Muscle layer of colon (tissue), 2 donors: ENCODE results near the gene RWDD1.
A peak's percentile ranks its signal among the peaks of the same experiment; 100 is the strongest.

Experiments used
- H3K27ac ChIP-seq: one replicate; pipeline ENCODE4 v1.7.0; 2013; ENCODE audit warnings: low read depth, mild to moderate bottlenecking, low read length, moderate library complexity
- H3K27me3 ChIP-seq, 2 donors: one replicate each; pipeline ENCODE4 v1.7.0; 2013; ENCODE audit warnings: low read length in 2 of 2, mild to moderate bottlenecking in 2 of 2; ENCODE audit not compliant: insufficient read depth in 2 of 2, control insufficient read depth in 1 of 2
- H3K36me3 ChIP-seq: one replicate; pipeline ENCODE4 v1.7.0; 2013; ENCODE audit warnings: mild to moderate bottlenecking, low read length; ENCODE audit not compliant: insufficient read depth
- H3K4me1 ChIP-seq: one replicate; pipeline ENCODE4 v1.7.0; 2013; ENCODE audit warnings: mild to moderate bottlenecking, low read length; ENCODE audit not compliant: insufficient read depth
- H3K4me3 ChIP-seq, 2 donors: one replicate each; pipeline ENCODE4 v1.7.0; 2013; ENCODE audit warnings: low read length in 2 of 2, low read depth in 1 of 2, mild to moderate bottlenecking in 1 of 2, moderate library complexity in 1 of 2
- H3K9ac ChIP-seq: one replicate; pipeline ENCODE4 v1.7.0; 2013; ENCODE audit warnings: low read length
- H3K9me3 ChIP-seq: one replicate; pipeline ENCODE4 v1.7.0; 2013; ENCODE audit warnings: mild to moderate bottlenecking, low read length
- donor health status: abdominal sarcoma.
- donor health status: Adenocarcinoma of cecum.

Gene RWDD1

GRCh38 chr6:116616737-116617053, 45.4 kb downstream of the RWDD1 start:
- H3K27ac ChIP-seq, result no peak overlapping the region

GRCh38 chr6:116624036-116624805, 52.9 kb downstream of the RWDD1 start:
- Histone ChIP-seq H3K27ac (no peak overlapping the region), H3K4me1 (no peaks in the 10 kb centered on the region), H3K4me3 (no peak overlapping the region), H3K9me3 (no peaks in the 10 kb centered on the region), H3K9ac (no peak overlapping the region), H3K36me3 (no peaks in the 10 kb centered on the region), H3K27me3 (no peaks in the 10 kb centered on the region)

More at GRCh38 chr6:116616737-116617053, 45.4 kb downstream of the RWDD1 start:
- Histone ChIP-seq H3K4me3 (peak overlapping the region; percentile 64 to 98), H3K36me3 (no peaks in the 10 kb centered on the region), H3K4me1 (peaks cover 4% of the 10 kb centered on the region), H3K27me3 (no peaks in the 10 kb centered on the region), H3K9ac (no peak overlapping the region), H3K9me3 (no peaks in the 10 kb centered on the region)

GRCh38 chr6:116625872-116626271, 54.6 kb downstream of the RWDD1 start:
- no peaks in the 10 kb centered on the region for H3K4me1 ChIP-seq
- H3K4me3 ChIP-seq, result no peak overlapping the region
- no peak overlapping the region for H3K27ac ChIP-seq
- no peak overlapping the region for H3K9ac ChIP-seq
- no peaks in the 10 kb centered on the region for H3K27me3 ChIP-seq
- H3K9me3 ChIP-seq, result no peaks in the 10 kb centered on the region
- no peaks in the 10 kb centered on the region for H3K36me3 ChIP-seq

GRCh38 chr6:116629563-116629981, 58.3 kb downstream of the RWDD1 start:
- no peak overlapping the region for H3K4me3 ChIP-seq
- no peaks in the 10 kb centered on the region for H3K4me1 ChIP-seq
- peaks cover 7% of the 10 kb centered on the region for H3K36me3 ChIP-seq
- H3K9me3 ChIP-seq, result no peaks in the 10 kb centered on the region
- H3K9ac ChIP-seq, result no peak overlapping the region
- H3K27ac ChIP-seq, result no peak overlapping the region
- no peaks in the 10 kb centered on the region for H3K27me3 ChIP-seq

GRCh38 chr6:116631379-116631990, 60.2 kb downstream of the RWDD1 start:
- H3K27ac ChIP-seq, result no peak overlapping the region
- no peaks in the 10 kb centered on the region for H3K27me3 ChIP-seq
- peaks cover 7% of the 10 kb centered on the region for H3K36me3 ChIP-seq
- H3K9ac ChIP-seq, result no peak overlapping the region
- no peaks in the 10 kb centered on the region for H3K9me3 ChIP-seq
- no peaks in the 10 kb centered on the region for H3K4me1 ChIP-seq
- H3K4me3 ChIP-seq, result no peak overlapping the region

- Histone ChIP-seq H3K36me3 (peaks cover 7% of the 10 kb centered on the region), H3K27me3 (no peaks in the 10 kb centered on the region), H3K9me3 (no peaks in the 10 kb centered on the region), H3K27ac (no peak overlapping the region), H3K4me3 (no peak overlapping the region), H3K4me1 (no peaks in the 10 kb centered on the region), H3K9ac (no peak overlapping the region)
These were observed 62.4 kb downstream of the RWDD1 start for GRCh38 chr6:116633685-116634084.
